ENCODE data around the gene LPIN3.

DNA sequence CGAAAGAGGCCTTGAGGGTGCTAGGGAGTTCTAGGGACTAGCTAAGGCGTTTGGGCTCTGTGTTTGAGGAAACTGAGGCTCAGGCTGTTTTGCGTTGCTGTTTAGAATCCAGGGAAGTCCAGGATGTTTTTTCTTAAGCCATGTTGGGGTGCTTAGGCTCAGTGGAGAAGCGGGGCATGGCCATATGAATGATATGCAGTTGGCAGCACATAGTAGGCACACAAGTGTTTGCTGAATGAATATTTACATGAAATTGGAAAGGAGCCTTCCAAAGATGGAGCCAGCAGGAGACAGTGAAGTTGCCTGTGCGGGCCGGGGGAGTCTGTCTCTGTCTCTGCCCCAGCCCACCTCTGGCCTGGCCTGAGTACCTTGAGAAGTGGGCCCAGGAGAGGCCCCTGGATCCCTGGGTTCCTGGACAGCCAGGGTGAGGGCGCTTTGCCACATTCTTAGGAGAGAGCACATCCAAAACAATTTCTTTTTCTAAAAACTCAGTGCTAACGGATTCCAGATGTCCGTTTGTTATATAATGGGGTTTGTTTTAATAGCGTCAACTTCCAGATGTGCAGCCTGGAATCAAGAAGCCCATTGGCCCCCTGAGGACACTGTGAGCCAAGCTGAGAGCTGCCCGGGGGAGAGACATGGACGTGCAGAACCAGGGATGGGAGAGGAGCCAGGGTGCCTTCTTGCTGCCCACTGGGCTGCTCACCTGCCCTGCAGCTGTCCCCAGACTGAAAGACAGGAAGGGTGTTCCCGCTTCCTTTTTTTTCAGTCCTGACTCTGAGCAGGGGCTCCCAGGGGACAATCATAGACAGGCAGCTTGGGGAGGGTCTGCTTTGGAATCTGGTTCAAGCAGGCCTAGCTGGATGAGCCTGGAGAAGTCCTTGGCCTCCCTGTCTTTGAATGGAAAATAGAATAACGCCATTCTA, 46.1 kb downstream of the LPIN3 start:
- TF ChIP-seq, protein P1, sequence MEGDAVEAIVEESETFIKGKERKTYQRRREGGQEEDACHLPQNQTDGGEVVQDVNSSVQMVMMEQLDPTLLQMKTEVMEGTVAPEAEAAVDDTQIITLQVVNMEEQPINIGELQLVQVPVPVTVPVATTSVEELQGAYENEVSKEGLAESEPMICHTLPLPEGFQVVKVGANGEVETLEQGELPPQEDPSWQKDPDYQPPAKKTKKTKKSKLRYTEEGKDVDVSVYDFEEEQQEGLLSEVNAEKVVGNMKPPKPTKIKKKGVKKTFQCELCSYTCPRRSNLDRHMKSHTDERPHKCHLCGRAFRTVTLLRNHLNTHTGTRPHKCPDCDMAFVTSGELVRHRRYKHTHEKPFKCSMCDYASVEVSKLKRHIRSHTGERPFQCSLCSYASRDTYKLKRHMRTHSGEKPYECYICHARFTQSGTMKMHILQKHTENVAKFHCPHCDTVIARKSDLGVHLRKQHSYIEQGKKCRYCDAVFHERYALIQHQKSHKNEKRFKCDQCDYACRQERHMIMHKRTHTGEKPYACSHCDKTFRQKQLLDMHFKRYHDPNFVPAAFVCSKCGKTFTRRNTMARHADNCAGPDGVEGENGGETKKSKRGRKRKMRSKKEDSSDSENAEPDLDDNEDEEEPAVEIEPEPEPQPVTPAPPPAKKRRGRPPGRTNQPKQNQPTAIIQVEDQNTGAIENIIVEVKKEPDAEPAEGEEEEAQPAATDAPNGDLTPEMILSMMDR (IDR thresholded peaks at IDR 0.05; ENCODE audit: low read length): no peak
- no peak for TF ChIP-seq EZH2 (optimal IDR thresholded peaks at IDR 0.05; ENCODE audit: low read depth, low read length)
- TF ChIP-seq EZH2phosphoT487 (IDR thresholded peaks at IDR 0.05; ENCODE audit: low read length): no peak
